ENCODE data around the gene PAX8.
"Not testable (repeated sequence)": the region's sequence is repeated elsewhere in the genome, so short reads cannot be mapped to it uniquely, and the experiment has no call there.

PAX8 gene

GRCh38 chr2:113305749-113306148 lies 27.0 kb upstream of the PAX8 start:
- H3K9me3 ChIP-seq (ENCODE audit: control insufficient read depth, insufficient read depth, low read length); H3K9ac ChIP-seq (ENCODE audit: low read depth, low read length); H3K36me3 ChIP-seq (ENCODE audit: insufficient read depth, low read length); H3K4me1 ChIP-seq (ENCODE audit: insufficient read depth, low read length): not testable (repeated sequence)

GRCh38 chr2:113305146-113305545 lies 26.4 kb upstream of the PAX8 start:
- Histone ChIP-seq H3K9ac (ENCODE audit: low read depth, low read length) (no peak overlapping the region), H3K9me3 (ENCODE audit: control insufficient read depth, insufficient read depth, low read length) (no peaks in the 10 kb centered on the region), H3K36me3 (ENCODE audit: insufficient read depth, low read length) (no peaks in the 10 kb centered on the region), H3K4me1 (ENCODE audit: insufficient read depth, low read length) (no peaks in the 10 kb centered on the region)

GRCh38 chr2:113304702-113305101 lies 26.0 kb upstream of the PAX8 start:
- Histone ChIP-seq H3K4me1 (ENCODE audit: insufficient read depth, low read length) (no peaks in the 10 kb centered on the region), H3K9ac (ENCODE audit: low read depth, low read length) (no peak overlapping the region), H3K36me3 (ENCODE audit: insufficient read depth, low read length) (no peaks in the 10 kb centered on the region), H3K9me3 (ENCODE audit: control insufficient read depth, insufficient read depth, low read length) (no peaks in the 10 kb centered on the region)

GRCh38 chr2:113302216-113302980 lies 23.7 kb upstream of the PAX8 start:
- not testable (repeated sequence) for H3K36me3 ChIP-seq (ENCODE audit: insufficient read depth, low read length); H3K9me3 ChIP-seq (ENCODE audit: control insufficient read depth, insufficient read depth, low read length); H3K4me1 ChIP-seq (ENCODE audit: insufficient read depth, low read length)

GRCh38 chr2:113300281-113300680 lies 21.6 kb upstream of the PAX8 start:
- H3K9ac ChIP-seq (ENCODE audit: low read depth, low read length): no peak overlapping the region
- no peaks in the 10 kb centered on the region for H3K36me3 ChIP-seq (ENCODE audit: insufficient read depth, low read length)
- no peaks in the 10 kb centered on the region for H3K9me3 ChIP-seq (ENCODE audit: control insufficient read depth, insufficient read depth, low read length)
- H3K4me1 ChIP-seq (ENCODE audit: insufficient read depth, low read length): no peaks in the 10 kb centered on the region

More at GRCh38 chr2:113302216-113302980, 23.7 kb upstream of the PAX8 start:
- not testable (repeated sequence) for H3K9ac ChIP-seq (ENCODE audit: low read depth, low read length)

- H3K36me3 ChIP-seq (ENCODE audit: insufficient read depth, low read length): no peaks in the 10 kb centered on the region
- H3K9ac ChIP-seq (ENCODE audit: low read depth, low read length): no peak overlapping the region
- no peaks in the 10 kb centered on the region for H3K9me3 ChIP-seq (ENCODE audit: control insufficient read depth, insufficient read depth, low read length)
- H3K4me1 ChIP-seq (ENCODE audit: insufficient read depth, low read length): no peaks in the 10 kb centered on the region
Measured at GRCh38 chr2:113298176-113298575, 19.5 kb upstream of the PAX8 start.

GRCh38 chr2:113297590-113297989 lies 18.9 kb upstream of the PAX8 start:
- H3K9ac ChIP-seq (ENCODE audit: low read depth, low read length); H3K36me3 ChIP-seq (ENCODE audit: insufficient read depth, low read length); H3K9me3 ChIP-seq (ENCODE audit: control insufficient read depth, insufficient read depth, low read length); H3K4me1 ChIP-seq (ENCODE audit: insufficient read depth, low read length): not testable (repeated sequence)

- no peaks in the 10 kb centered on the region for H3K36me3 ChIP-seq (ENCODE audit: insufficient read depth, low read length)
- no peaks in the 10 kb centered on the region for H3K9me3 ChIP-seq (ENCODE audit: control insufficient read depth, insufficient read depth, low read length)
- no peak overlapping the region; the same call in 1 of the 2 replicates for H3K9ac ChIP-seq (ENCODE audit: low read depth, low read length)
- no peaks in the 10 kb centered on the region for H3K4me1 ChIP-seq (ENCODE audit: insufficient read depth, low read length)
Measured at GRCh38 chr2:113291191-113291590, 12.5 kb upstream of the PAX8 start.

GRCh38 chr2:113288674-113289149 lies 10.0 kb upstream of the PAX8 start:
- not testable (repeated sequence) for H3K9me3 ChIP-seq (ENCODE audit: control insufficient read depth, insufficient read depth, low read length); H3K4me1 ChIP-seq (ENCODE audit: insufficient read depth, low read length); H3K36me3 ChIP-seq (ENCODE audit: insufficient read depth, low read length); H3K9ac ChIP-seq (ENCODE audit: low read depth, low read length)

- H3K36me3 ChIP-seq (ENCODE audit: insufficient read depth, low read length); H3K9ac ChIP-seq (ENCODE audit: low read depth, low read length); H3K9me3 ChIP-seq (ENCODE audit: control insufficient read depth, insufficient read depth, low read length); H3K4me1 ChIP-seq (ENCODE audit: insufficient read depth, low read length): not testable (repeated sequence)
Measured at GRCh38 chr2:113288117-113288673, 9.5 kb upstream of the PAX8 start.

- Histone ChIP-seq H3K9ac (ENCODE audit: low read depth, low read length) (no peak overlapping the region), H3K36me3 (ENCODE audit: insufficient read depth, low read length) (no peaks in the 10 kb centered on the region), H3K9me3 (ENCODE audit: control insufficient read depth, insufficient read depth, low read length) (no peaks in the 10 kb centered on the region), H3K4me1 (ENCODE audit: insufficient read depth, low read length) (peaks cover 6% of the 10 kb centered on the region; the same call in 1 of the 2 replicates)
Measured at GRCh38 chr2:113285816-113286215, 7.1 kb upstream of the PAX8 start.

- H3K9me3 ChIP-seq (ENCODE audit: control insufficient read depth, insufficient read depth, low read length): not testable (repeated sequence)
Measured at GRCh38 chr2:113284999-113285398, 6.3 kb upstream of the PAX8 start.

GRCh38 chr2:113284476-113284875 lies 5.8 kb upstream of the PAX8 start:
- no peak overlapping the region for H3K9ac ChIP-seq (ENCODE audit: low read depth, low read length)
- peaks cover 6% of the 10 kb centered on the region; the same call in 1 of the 2 replicates for H3K4me1 ChIP-seq (ENCODE audit: insufficient read depth, low read length)
- H3K36me3 ChIP-seq (ENCODE audit: insufficient read depth, low read length): no peaks in the 10 kb centered on the region

More at GRCh38 chr2:113284999-113285398, 6.3 kb upstream of the PAX8 start:
- not testable (repeated sequence) for H3K36me3 ChIP-seq (ENCODE audit: insufficient read depth, low read length); H3K9ac ChIP-seq (ENCODE audit: low read depth, low read length); H3K4me1 ChIP-seq (ENCODE audit: insufficient read depth, low read length)

GRCh38 chr2:113283704-113284284 lies 5.1 kb upstream of the PAX8 start:
- Histone ChIP-seq H3K9me3 (ENCODE audit: control insufficient read depth, insufficient read depth, low read length) (no peaks in the 10 kb centered on the region), H3K36me3 (ENCODE audit: insufficient read depth, low read length) (no peaks in the 10 kb centered on the region), H3K9ac (ENCODE audit: low read depth, low read length) (no peak overlapping the region), H3K4me1 (ENCODE audit: insufficient read depth, low read length) (peaks cover 6% of the 10 kb centered on the region; the same call in 1 of the 2 replicates)

More at GRCh38 chr2:113284476-113284875, 5.8 kb upstream of the PAX8 start:
- no peaks in the 10 kb centered on the region for H3K9me3 ChIP-seq (ENCODE audit: control insufficient read depth, insufficient read depth, low read length)
